H9 (cell line): ENCODE results near the gene DTNBP1. TPM values are rescaled to one million over a fixed set of nuclear protein-coding genes. Genes with fewer than 3 reads are reported as not detected.

Experiments used
- DNase-seq: peaks from one replicate; pipeline ENCODE4 v3.0.0-alpha.2; 2017
- H2AFZ ChIP-seq: one replicate; pipeline ENCODE4 v1.6.1; 2013; ENCODE audit warnings: mild to moderate bottlenecking, low read length, control low read depth, moderate library complexity
- H2AK5ac ChIP-seq: 2 replicates; pipeline ENCODE4 v1.6.1; 2013; ENCODE audit warnings: low read length, control low read depth, mixed read lengths; ENCODE audit not compliant: insufficient read length
- H2BK120ac ChIP-seq: one replicate; pipeline ENCODE4 v1.6.1; 2013; ENCODE audit warnings: low read depth, mild to moderate bottlenecking, low read length, control low read depth, inconsistent platforms; ENCODE audit not compliant: poor library complexity, severe bottlenecking
- H2BK12ac ChIP-seq: 2 replicates; pipeline ENCODE4 v1.6.1; 2013; ENCODE audit warnings: low read length, control low read depth, mixed read lengths, low read depth; ENCODE audit not compliant: insufficient read length
- H2BK15ac ChIP-seq: 2 replicates; pipeline ENCODE4 v1.6.1; 2013; ENCODE audit warnings: low read depth, low read length, control low read depth
- H2BK20ac ChIP-seq: one replicate; pipeline ENCODE4 v1.6.1; 2013; ENCODE audit warnings: low read depth, mild to moderate bottlenecking, low read length, control low read depth, inconsistent platforms; ENCODE audit not compliant: poor library complexity, severe bottlenecking
- H2BK5ac ChIP-seq: 2 replicates; pipeline ENCODE4 v1.6.1; 2013; ENCODE audit warnings: low read length, control low read depth, mixed read lengths; ENCODE audit not compliant: insufficient read length
- H3K14ac ChIP-seq: 2 replicates; pipeline ENCODE4 v1.6.1; 2013; ENCODE audit warnings: low read length, control low read depth; ENCODE audit not compliant: insufficient read depth
- H3K18ac ChIP-seq: 2 replicates; pipeline ENCODE4 v1.6.1; 2013; ENCODE audit warnings: low read depth, mild to moderate bottlenecking, mixed read lengths, low read length, control low read depth; ENCODE audit not compliant: insufficient read length
- H3K23ac ChIP-seq: 2 replicates; pipeline ENCODE4 v1.6.1; 2013; ENCODE audit warnings: low read length, control low read depth, mixed read lengths, low read depth; ENCODE audit not compliant: insufficient read length
- H3K23me2 ChIP-seq: 2 replicates; pipeline ENCODE4 v1.6.1; 2013; ENCODE audit warnings: low read depth, mild to moderate bottlenecking, mixed read lengths, low read length, control low read depth; ENCODE audit not compliant: insufficient read length, poor library complexity, severe bottlenecking
- H3K27ac ChIP-seq: 2 replicates; pipeline ENCODE4 v1.5.1; 2013; ENCODE audit warnings: low read length, control low read depth, mixed read lengths, low read depth; ENCODE audit not compliant: insufficient read length
- H3K27me3 ChIP-seq: 2 replicates; pipeline ENCODE4 v1.6.1; 2013; ENCODE audit warnings: low read length, control low read depth, inconsistent platforms; ENCODE audit not compliant: insufficient read depth
- H3K4ac ChIP-seq: 2 replicates; pipeline ENCODE4 v1.6.1; 2013; ENCODE audit warnings: low read depth, mild to moderate bottlenecking, control low read depth, inconsistent platforms, low read length, moderate library complexity
- H3K4me1 ChIP-seq: 2 replicates; pipeline ENCODE4 v1.6.1; 2013; ENCODE audit warnings: low read length, control low read depth, inconsistent platforms; ENCODE audit not compliant: insufficient read depth
- H3K4me2 ChIP-seq: 2 replicates; pipeline ENCODE4 v1.6.1; 2013; ENCODE audit warnings: low read length, control low read depth, mixed read lengths; ENCODE audit not compliant: insufficient read length, insufficient read depth
- H3K56ac ChIP-seq: 2 replicates; pipeline ENCODE4 v1.6.1; 2013; ENCODE audit warnings: low read depth, mild to moderate bottlenecking, mixed read lengths, low read length, control low read depth; ENCODE audit not compliant: insufficient read length
- H3K79me1 ChIP-seq: 2 replicates; pipeline ENCODE4 v1.6.1; 2013; ENCODE audit warnings: low read depth, mild to moderate bottlenecking, moderate library complexity, low read length, control low read depth, inconsistent platforms; ENCODE audit not compliant: insufficient read depth, poor library complexity, severe bottlenecking
- H3K79me2 ChIP-seq: 2 replicates; pipeline ENCODE4 v1.6.1; 2013; ENCODE audit warnings: low read length, control low read depth, inconsistent platforms; ENCODE audit not compliant: insufficient read depth
- H3K9ac ChIP-seq: 2 replicates; pipeline ENCODE4 v1.6.1; 2013; ENCODE audit warnings: low read length, control low read depth, mixed read lengths; ENCODE audit not compliant: insufficient read length; ENCODE audit errors: extremely low read depth
- H3K9me3 ChIP-seq: one replicate; pipeline ENCODE4 v1.6.1; 2013; ENCODE audit warnings: low read depth, low read length, inconsistent platforms; ENCODE audit not compliant: control insufficient read depth
- H3T11ph ChIP-seq: one replicate; pipeline ENCODE4 v1.6.1; 2013; ENCODE audit warnings: mild to moderate bottlenecking, low read length, control low read depth, inconsistent platforms
- H4K20me1 ChIP-seq: one replicate; pipeline ENCODE4 v1.6.1; 2013; ENCODE audit not compliant: control insufficient read depth, insufficient read length, insufficient read depth
- H4K5ac ChIP-seq: 2 replicates; pipeline ENCODE4 v1.6.1; 2013; ENCODE audit warnings: low read depth, mild to moderate bottlenecking, mixed read lengths, low read length, control low read depth; ENCODE audit not compliant: insufficient read length
- H4K8ac ChIP-seq: replicated peaks from 2 replicates; pipeline ENCODE4 v1.6.1; 2013; ENCODE audit warnings: low read length, control low read depth, mixed read lengths, low read depth; ENCODE audit not compliant: insufficient read length
- H4K91ac ChIP-seq: 2 replicates; pipeline ENCODE4 v1.6.1; 2013; ENCODE audit warnings: low read depth, mild to moderate bottlenecking, moderate library complexity, mixed read lengths, low read length, control low read depth; ENCODE audit not compliant: insufficient read length
- H3K27ac Mint-ChIP-seq, 3 experiments: 2 replicates in 2 of 3; 3 replicates in 1 of 3; pipeline ENCODE4 v1.8.0; 2020 to 2021; ENCODE audit warnings: mixed read lengths in 3 of 3, mild to moderate bottlenecking in 1 of 3, moderate library complexity in 1 of 3
- H3K27me3 Mint-ChIP-seq: 2 replicates; pipeline ENCODE4 v1.8.0; 2021; ENCODE audit warnings: low read depth, mild to moderate bottlenecking, moderate library complexity, mixed read lengths
- H3K36me3 Mint-ChIP-seq, 3 experiments: 2 replicates in 2 of 3; 3 replicates in 1 of 3; pipeline ENCODE4 v1.8.0; 2020 to 2021; ENCODE audit warnings: low read depth in 3 of 3, mixed read lengths in 3 of 3; ENCODE audit not compliant: insufficient read depth in 1 of 3
- H3K4me1 Mint-ChIP-seq, 2 experiments: 2 replicates each; pipeline ENCODE4 v1.8.0; 2020; ENCODE audit warnings: mixed read lengths in 2 of 2
- H3K4me3 Mint-ChIP-seq, 2 experiments: 2 replicates in 1 of 2; 3 replicates in 1 of 2; pipeline ENCODE4 v1.8.0; 2020 to 2021; ENCODE audit warnings: mild to moderate bottlenecking in 2 of 2, mixed read lengths in 2 of 2, moderate library complexity in 1 of 2
- H3K9me3 Mint-ChIP-seq, 2 experiments: 2 replicates in 1 of 2; 3 replicates in 1 of 2; pipeline ENCODE4 v1.8.0; 2020; ENCODE audit warnings: mild to moderate bottlenecking in 2 of 2, mixed read lengths in 2 of 2, moderate library complexity in 1 of 2
- CTCF ChIP-seq: fragments of 200-600 bp; sonication (generic); conservative IDR thresholded peaks from 3 replicates; pipeline ENCODE4 v1.8.0; 2021; ENCODE audit warnings: antibody characterized with exemption, mild to moderate bottlenecking
- WGBS: extraction: QIAGEN DNeasy Blood & Tissue Kit; methylation state at CpG from one replicate; pipeline ENCODE4 v1.1.7; 2013; ENCODE audit warnings: missing lambda C conversion rate, low lambda C conversion rate, mixed read lengths; ENCODE audit not compliant: insufficient read length; ENCODE audit errors: extremely low coverage; 5-methylcytosine and 5-hydroxymethylcytosine counted together
- total RNA-seq: library from RNA; stranded (reverse); gene quantifications from 2 replicates; pipeline ENCODE4 v1.2.1, GENCODE V29; 2021

Gene DTNBP1
- total RNA-seq, 1 experiment from 2014 or later = 12.9 TPM

GRCh38 chr6:15485936-15486335, 176.9 kb downstream of the DTNBP1 start:
- H4K20me1 ChIP-seq = no peaks in the 10 kb centered on the region
- H3K4me2 ChIP-seq = no peak overlapping the region
- Mint-ChIP-seq H3K27me3 (no peaks in the 10 kb centered on the region; the same call in 1 of the 2 replicates), H3K4me3 (no peak overlapping the region), H3K9me3 (no peaks in the 10 kb centered on the region), H3K36me3 (peaks cover 21 to 38% (median 30%) of the 10 kb centered on the region in 3 experiments), H3K27ac (peak overlapping the region in 1 of 3 experiments; percentile 35; a peak in 1 of 7 replicates), H3K4me1 (peaks cover 58 to 60% of the 10 kb centered on the region in 2 experiments)
- no peak overlapping the region for H2AFZ ChIP-seq
- no peak overlapping the region for H2AK5ac ChIP-seq
- no peak overlapping the region for H2BK20ac ChIP-seq
- no peak overlapping the region for H2BK15ac ChIP-seq
- H3K18ac ChIP-seq = no peak overlapping the region
- no peak for DNase-seq
- no peak overlapping the region for H3K14ac ChIP-seq
- no peak overlapping the region for H4K8ac ChIP-seq
- no peak overlapping the region for H3K56ac ChIP-seq
- no peaks in the 10 kb centered on the region for H3K9me3 ChIP-seq
- TF ChIP-seq CTCF = no peak
- no peak overlapping the region for H3K9ac ChIP-seq
- no peak overlapping the region for H4K91ac ChIP-seq
- no peak overlapping the region for H2BK120ac ChIP-seq
- no peak overlapping the region for H2BK12ac ChIP-seq
- H2BK5ac ChIP-seq = no peak overlapping the region
- no peak overlapping the region for H3K27ac ChIP-seq
- no peaks in the 10 kb centered on the region for H3K23me2 ChIP-seq
- no peaks in the 10 kb centered on the region for H3K27me3 ChIP-seq
- H3K23ac ChIP-seq = no peak overlapping the region
- no CpG with 5 or more reads among the region's 2 CpGs for WGBS
- no peak overlapping the region for H3T11ph ChIP-seq
- H3K4me1 ChIP-seq = peaks cover 20% of the 10 kb centered on the region
- H3K4ac ChIP-seq = no peak overlapping the region
- no peak overlapping the region for H4K5ac ChIP-seq
- H3K79me2 ChIP-seq = peaks cover 39% of the 10 kb centered on the region; the same call in 1 of the 2 replicates
- H3K79me1 ChIP-seq = peaks cover 7% of the 10 kb centered on the region
